Measurements from ENCODE around the gene CHRNA7. TPM values are rescaled to one million over a fixed set of nuclear protein-coding genes. Genes with fewer than 3 reads are reported as not detected.

The CHRNA7 gene
- total and polyA plus RNA-seq, 9 of the 15 experiments (the other 6 are each of a cell fraction or from before 2014, with no cell fraction given): 0.04 TPM; not detected in 8

GRCh38 chr15:32130823-32131222 is 100.5 kb downstream of the CHRNA7 start:
- in situ Hi-C loops (cut with MboI): no loop called here
- intact Hi-C loops (cut with micrococcal nuclease): no loop called here
- no peak for DNase-seq (ENCODE audit: extremely low read depth in 1 of 4, low spot score in 3 of 4)

More at GRCh38 chr15:32130823-32131222, 100.5 kb downstream of the CHRNA7 start:
- CTCF ChIA-PET (ENCODE audit: low intra/inter-chr PET ratio): no interaction called here
- no peaks in the 10 kb centered on the region for H3K9me1 ChIP-seq (ENCODE audit: control insufficient read depth, insufficient read depth, low read length)
- FAIRE-seq (peak; percentile 51), ATAC-seq (no peak)
- no peaks in the 10 kb centered on the region; a peak in 1 of 5 replicates for H3K4me1 ChIP-seq (replicated peaks in 1 of 2; ENCODE audit: control insufficient read depth in 2 of 2, insufficient read depth in 2 of 2, low read length in 2 of 2)
- 2% methylated on average over 3 of the region's 3 CpGs for WGBS (ENCODE audit: insufficient coverage, low coverage, missing lambda C conversion rate)
- no peaks in the 10 kb centered on the region for H3K9me3 ChIP-seq (replicated peaks; ENCODE audit: control insufficient read depth, insufficient read depth, low read depth, low read length)
- H3K36me3 ChIP-seq (ENCODE audit: control insufficient read depth, insufficient read depth, low read length): no peaks in the 10 kb centered on the region
- BruUV-seq (replicated peaks): no TSS peak
- H3K4me3 ChIP-seq: no peak overlapping the region
- H2AFZ ChIP-seq (ENCODE audit: low read depth, low read length): no peak overlapping the region
- POLR2A ChIA-PET: no interaction called here
- H3K27ac ChIP-seq (ENCODE audit: extremely low read depth, low read depth, low read length): no peak overlapping the region
- H3K9ac ChIP-seq (ENCODE audit: insufficient read depth in 1 of 2, low read depth in 2 of 2, low read length in 2 of 2): no peak overlapping the region
- no peaks in the 10 kb centered on the region; a peak in 1 of 5 replicates for H3K27me3 ChIP-seq (ENCODE audit: control insufficient read depth in 2 of 2, insufficient read depth in 2 of 2, low read length in 2 of 2)
- no peak overlapping the region for H3K4me2 ChIP-seq (ENCODE audit: insufficient read depth, low read length)
- H3K79me2 ChIP-seq (ENCODE audit: control insufficient read depth, insufficient read depth, low read length): no peaks in the 10 kb centered on the region
- no peaks in the 10 kb centered on the region for H4K20me1 ChIP-seq (replicated peaks; ENCODE audit: control insufficient read depth, insufficient read depth, low read length)
- TF ChIP-seq, protein P1, sequence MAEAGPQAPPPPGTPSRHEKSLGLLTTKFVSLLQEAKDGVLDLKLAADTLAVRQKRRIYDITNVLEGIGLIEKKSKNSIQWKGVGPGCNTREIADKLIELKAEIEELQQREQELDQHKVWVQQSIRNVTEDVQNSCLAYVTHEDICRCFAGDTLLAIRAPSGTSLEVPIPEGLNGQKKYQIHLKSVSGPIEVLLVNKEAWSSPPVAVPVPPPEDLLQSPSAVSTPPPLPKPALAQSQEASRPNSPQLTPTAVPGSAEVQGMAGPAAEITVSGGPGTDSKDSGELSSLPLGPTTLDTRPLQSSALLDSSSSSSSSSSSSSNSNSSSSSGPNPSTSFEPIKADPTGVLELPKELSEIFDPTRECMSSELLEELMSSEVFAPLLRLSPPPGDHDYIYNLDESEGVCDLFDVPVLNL (CRISPR knock-in tag; IDR thresholded peaks at IDR 0.05; ENCODE audit: low read depth): no peak
- TF ChIP-seq GABPB2 (CRISPR knock-in tag; conservative IDR thresholded peaks at IDR 0.05): no peak
- no peak for TF ChIP-seq EP300 (IDR thresholded peaks at IDR 0.05; ENCODE audit: low read length)
- TF ChIP-seq PPARD (CRISPR knock-in tag; IDR thresholded peaks at IDR 0.05): no peak
- no peak for TF ChIP-seq ZNF263 (CRISPR knock-in tag; IDR thresholded peaks at IDR 0.05; ENCODE audit: borderline replicate concordance)
- TF ChIP-seq CTCF (IDR thresholded peaks at IDR 0.05 in 2 of 3, conservative IDR thresholded peaks at IDR 0.05 in 1 of 3; ENCODE audit: insufficient read depth in 2 of 3, low read depth in 1 of 3, low read length in 3 of 3): 0 out of 6 replicates have a peak, but pooled peaks of 1 of the 3 experiments have one; percentile 10
- no peak for TF ChIP-seq MXD1 (CRISPR knock-in tag; IDR thresholded peaks at IDR 0.05; ENCODE audit: borderline replicate concordance, poor library complexity, severe bottlenecking)
- TF ChIP-seq ARHGAP35 (IDR thresholded peaks at IDR 0.05; ENCODE audit: partially characterized antibody): no peak
- TF ChIP-seq ZNF444 (CRISPR knock-in tag; IDR thresholded peaks at IDR 0.05): no peak

Measured in K562 (cell line).